IPS-NIHi7 (cell line): ENCODE data around the gene FSCN2.

Source experiments
- DNase-seq: peaks from one replicate; pipeline ENCODE4 v3.0.0; 2012; ENCODE audit warnings: mixed read lengths; ENCODE audit errors: extremely low spot score

FSCN2 gene

DNA sequence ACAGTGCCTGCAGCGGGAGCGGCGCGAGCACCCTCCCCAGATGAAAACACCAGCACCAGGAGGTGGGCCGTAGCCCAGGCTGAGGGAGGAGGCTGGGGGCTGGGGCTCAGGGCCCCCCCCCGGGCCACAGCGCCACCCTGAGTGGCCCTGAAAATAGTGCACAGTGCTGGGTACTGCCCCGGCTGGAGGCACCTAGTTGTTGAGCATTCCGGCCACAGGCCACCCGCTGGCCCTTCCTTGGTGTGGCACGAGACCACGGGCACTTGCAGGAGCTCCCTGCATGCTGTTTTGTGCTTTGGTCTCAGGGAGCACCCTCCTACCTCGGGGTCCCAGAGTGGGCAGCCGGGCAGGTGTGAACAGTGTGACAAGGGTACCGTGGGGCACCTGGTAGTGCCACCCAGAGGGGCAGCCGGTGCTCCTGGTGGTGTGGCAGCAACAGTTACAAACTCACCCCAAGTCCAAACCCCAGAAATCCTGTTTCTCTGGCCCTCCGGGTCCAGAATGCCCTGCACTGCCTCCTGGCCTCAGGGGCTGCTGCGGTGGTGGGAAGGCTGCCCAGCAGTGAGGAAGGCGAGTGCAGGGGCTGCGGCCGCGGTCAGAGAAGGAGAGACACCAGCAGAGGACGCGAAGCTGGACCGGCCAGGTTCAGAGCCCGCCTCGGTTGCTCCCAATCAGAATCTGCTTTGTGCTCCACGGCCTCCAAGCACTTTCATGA lies 11.9 kb downstream of the FSCN2 start:
- no peak for DNase-seq

DNA sequence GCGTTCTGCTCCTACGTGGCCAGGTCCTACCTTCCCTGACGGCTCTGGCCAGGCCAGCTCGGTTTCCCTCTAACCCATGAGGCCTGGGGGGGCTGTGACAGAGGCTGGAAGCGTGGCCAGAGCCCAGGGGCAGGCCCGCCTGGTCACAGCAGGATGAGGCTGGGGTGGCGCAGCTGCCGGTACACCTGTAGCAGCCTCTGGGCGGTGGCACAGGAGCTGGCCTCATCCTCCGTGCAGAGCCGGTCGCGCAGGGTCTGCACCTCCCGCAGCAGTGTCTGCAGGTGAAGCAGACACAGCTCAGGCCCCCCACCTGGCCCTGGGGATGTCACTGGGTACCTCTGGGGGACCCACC lies 12.5 kb downstream of the FSCN2 start:
- no peak for DNase-seq

DNA sequence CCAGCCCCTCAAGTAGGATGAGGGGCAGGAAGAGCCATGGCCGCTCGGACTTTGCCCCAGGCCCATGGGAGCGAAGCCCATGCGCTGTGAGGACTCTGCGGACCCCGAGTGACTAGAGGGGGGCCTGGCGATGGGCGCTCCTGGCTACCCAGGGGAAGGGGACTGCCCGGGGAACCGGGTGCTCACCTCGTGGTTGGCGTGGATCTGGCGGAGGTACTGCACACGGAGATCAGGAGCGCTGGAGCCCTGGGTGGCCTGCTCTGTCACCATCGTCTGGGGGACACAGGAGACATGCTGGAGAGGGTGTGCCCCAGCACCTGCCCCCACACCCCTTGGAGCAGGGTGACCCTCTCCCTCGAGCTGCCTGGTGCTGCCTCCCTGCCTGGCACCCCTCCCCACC lies 12.9 kb downstream of the FSCN2 start:
- DNase-seq: no peak

DNA sequence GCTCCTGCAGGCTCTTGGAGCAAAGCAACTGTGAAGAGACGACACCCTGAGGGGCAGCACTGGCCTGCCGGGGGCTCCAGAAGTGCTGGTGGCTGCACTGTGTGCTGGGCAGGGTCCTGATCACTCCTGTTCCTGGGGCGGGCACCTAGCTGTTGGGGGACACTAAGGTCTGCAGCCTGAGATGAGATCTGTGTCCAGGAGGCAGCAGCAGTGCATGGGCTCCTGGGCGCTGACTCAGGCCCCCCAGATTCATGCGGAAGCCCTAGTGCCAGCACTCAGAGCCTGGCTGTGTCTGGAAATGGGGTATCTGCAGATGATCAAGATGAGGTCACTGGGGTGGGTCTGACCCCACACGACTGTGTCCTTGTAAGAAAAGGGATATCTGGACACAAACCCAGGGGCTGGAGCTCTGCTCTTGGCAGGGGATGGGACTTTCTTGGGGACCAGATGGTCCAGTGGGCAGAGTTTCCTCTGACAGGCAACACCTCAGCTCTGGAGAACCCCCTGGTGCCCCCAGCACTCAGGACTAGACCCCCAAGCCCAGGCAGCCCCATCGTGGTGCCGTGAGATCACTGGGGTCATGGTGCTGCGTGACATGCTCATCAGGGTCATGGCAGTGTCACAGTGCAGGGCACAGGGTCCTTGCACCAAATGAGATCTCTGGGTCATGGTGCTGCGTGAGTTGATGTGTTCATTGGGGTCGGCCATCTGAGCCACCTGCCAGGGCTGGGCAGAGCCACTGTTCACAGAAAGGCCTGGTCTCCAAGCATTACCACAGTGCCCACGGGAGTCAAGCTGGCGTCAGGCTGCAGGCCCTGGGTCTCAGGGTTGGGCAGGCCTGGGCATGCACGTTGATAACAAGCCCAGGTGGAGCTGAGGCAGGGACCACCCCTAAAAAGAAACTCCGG lies 14.5 kb downstream of the FSCN2 start:
- DNase-seq: no peak

DNA sequence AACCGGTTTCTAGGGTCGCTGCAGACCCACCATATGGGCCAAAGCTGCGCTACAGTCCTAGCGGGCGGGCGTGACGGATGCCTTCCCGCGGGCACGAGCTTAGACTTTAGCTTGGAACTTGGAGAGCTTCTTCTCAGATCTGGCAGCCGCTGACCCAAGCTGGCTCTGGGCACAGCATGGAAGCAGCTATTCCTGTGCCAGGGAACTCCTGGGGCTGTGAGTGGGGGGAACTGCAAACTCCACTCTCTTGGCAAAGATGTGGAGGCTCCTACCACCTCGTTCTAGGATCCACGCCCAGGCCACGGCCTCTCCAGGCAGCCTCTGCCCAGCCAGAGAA lies 15.1 kb downstream of the FSCN2 start:
- no peak for DNase-seq

DNA sequence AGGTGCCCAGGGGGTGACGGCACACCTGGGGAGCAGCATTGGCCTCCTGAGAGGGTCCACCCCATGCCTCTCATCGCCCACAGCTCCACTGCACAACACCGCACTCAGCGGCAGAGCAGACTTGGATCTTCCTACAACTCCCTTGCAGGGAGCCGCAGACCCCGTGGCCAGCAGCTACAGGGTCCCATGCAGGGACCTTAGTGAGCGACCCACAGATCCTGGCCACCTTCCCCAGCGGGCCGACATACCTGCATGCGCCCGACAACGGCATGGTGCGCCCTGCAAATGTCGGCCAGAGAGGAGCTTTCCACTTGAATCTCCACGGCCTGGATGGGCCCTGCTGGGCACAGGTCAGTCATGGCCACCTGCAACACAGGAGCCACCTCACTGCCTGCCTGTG lies 15.6 kb downstream of the FSCN2 start:
- DNase-seq: no peak

DNA sequence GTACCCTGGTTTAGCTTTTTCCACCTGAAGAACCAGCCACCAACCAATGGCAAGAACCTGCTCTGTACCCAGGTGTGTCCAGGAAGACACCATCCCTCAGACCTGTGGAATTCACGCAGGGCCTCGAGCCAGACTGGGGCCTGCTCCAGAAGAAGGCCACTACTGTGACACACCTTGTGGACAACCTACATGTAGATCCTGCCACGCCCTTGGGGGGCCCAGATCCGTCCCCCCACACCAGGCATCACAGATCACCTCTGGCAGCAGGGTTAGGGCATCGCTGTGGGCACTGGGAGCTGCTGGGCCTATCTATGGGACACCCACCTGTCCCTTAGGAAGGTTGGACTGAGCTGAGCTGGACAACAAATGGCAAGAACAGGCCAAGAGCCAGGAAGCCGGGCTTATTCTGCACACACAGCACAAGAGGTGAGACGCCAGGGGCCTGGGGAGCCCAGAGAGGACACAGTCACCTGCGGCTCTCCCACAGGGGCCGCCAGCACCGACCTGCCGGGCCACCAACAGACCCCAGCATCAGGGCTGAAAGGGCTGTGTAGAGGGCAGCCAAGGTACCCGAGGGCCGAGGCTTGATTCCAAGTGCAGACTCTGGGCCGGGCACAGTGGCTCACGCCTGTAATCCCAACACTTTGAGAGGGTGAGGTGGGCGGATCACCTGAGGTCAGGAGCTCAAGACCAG lies 16.3 kb downstream of the FSCN2 start:
- no peak for DNase-seq

DNA sequence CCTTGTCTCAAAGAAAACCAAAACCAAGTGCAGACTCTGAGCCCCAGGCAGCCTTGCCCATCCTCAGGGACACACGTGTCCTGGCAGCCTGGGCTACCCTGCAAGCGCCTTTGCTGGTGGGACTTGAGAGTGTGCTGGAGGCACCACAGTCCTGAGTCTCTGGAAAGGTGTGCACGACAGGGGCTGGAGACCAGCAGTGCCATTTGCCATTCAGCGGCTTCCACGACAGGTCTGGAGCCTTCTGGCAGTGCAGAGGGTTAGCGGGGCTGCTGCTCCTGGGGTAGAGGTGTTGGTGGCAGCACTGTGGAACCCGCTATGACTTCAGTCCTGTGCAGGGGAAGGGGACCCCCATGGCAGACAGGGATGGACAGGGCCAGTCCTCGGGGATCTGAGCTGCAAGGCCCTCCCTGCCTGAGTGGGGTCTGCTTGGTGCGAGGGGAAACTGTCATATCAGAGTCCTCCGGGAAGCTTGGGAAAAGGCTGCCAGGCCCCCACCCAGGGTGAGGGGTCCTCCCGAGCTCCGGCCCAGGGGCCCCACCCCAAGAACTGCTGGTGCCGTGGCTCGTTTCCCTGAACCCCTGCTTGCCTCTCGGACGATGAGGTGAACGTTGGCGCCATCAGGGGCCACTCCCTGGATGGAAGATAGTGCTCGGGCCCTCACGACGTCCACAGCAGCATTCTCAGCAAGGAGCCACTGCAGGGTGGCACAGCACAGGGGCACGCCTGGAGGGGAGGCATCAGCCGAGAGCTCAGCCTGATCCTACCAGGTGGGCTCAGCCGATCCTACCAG lies 17.2 kb downstream of the FSCN2 start:
- no peak for DNase-seq

DNA sequence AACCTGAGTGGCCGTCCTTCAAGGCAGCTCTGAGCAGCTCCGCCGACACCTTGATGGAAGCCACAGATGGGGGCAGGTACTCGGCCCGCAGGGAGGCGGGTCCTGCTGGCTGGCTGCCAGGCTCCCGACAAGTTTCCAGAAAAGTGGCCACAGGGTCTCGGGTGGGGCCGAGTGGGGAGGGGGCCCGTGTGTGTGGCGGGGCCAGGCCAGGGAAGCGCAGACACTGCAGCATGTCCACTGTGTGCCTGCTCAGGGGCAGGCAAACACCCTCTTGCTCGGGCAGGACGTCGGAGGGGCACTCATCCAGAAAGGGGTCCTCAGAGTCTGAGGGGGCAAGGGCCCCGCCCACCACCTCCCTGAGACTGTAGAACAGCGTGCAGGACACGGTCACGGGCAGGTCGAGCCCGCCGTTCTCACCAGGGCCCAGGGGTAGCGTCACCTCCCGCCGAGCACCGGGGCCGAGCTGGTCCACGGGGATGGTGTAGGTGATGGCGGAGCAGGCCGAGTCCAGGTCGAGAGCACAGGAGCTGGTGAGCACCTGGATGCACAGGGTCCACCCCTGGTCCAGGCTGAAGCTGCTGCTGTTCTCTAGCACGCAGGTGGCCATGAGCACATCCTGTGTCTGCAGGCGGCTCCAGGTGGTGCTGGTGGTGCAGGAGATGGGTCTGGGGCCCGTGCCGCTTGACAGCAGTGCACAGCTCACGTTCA lies 18.9 kb downstream of the FSCN2 start:
- no peak for DNase-seq

DNA sequence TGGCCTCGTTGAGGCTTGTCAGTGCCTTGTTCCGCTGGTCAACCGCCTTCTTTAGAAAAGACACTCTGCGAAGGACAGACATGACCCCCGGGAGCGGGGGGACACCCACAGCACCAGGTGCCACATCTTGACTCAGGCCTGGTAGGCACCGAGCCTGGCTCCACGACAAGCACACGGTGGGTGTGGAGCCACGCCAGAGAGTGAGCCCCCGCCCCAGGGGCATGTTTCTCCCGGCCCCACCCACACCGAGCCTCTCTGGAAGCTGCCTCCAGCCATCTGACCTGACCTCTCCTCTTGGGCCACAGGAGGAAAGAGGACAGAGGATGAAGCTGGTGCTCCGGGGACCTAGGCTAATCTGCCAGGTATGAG lies 19.4 kb downstream of the FSCN2 start:
- DNase-seq: no peak

DNA sequence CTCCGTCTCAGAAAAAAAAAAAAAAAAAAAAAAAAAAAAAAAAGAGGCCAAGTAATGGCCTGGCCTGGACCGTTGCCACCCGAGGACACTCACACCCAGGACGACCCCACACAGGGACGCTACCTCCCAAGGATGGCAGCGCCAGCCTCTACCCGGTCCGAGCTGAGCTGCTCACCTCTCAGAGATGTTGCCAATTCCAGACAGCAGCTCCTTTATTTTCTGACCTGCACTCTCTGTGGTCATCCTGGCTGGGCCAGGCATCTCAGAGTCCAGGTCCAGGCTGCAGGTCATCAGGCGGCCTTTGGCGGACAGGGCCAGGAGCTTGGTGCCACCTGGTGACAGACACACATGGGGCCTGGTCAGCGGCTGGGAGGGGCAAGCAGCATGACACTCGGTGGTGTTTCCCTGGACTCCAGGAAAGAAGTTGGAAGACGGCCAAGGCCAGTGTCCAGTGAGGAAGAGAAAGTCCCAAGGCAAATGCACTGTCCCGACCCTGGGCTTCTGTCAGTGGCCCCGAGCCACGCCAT lies 20.9 kb downstream of the FSCN2 start:
- no peak for DNase-seq

DNA sequence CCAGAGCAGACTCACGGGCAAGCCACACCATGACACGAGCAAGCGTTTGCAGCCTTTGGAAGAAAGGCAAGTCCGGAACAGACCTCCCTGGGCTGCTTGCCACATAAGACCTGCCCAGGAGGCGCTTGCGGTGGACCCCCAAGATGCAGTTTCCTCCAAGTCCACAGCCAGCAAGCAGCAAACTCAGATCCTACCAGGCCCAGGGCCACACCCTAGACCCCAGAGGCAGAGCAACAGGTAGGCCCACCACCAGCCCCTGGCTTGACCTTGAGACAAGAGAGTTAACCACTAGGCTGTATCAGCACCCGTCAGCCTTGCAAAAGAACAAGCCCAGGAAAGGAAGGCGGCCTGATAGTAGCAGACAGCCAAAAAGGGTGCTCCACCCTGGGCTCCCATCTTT lies 21.6 kb downstream of the FSCN2 start:
- no peak for DNase-seq

DNA sequence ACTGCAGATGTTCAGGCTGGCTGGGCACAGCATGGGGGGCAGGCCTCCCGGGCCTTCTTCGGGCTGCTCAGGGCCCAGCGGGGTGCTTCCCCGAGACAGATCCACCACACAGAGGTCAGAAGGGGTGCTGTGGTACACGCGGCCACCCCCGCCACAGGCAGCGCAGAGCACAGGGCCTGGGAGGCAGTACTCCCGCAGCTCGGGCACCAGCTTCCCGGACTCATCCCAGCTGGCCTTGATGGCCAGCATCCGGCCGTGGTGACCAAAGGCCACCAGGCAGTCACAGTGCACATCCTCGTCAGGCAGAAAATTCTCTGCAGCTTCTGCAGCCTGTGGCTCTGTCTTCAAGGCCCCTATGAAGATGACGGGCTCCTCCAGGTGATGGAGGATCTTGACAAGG lies 22.1 kb downstream of the FSCN2 start:
- DNase-seq: no peak

DNA sequence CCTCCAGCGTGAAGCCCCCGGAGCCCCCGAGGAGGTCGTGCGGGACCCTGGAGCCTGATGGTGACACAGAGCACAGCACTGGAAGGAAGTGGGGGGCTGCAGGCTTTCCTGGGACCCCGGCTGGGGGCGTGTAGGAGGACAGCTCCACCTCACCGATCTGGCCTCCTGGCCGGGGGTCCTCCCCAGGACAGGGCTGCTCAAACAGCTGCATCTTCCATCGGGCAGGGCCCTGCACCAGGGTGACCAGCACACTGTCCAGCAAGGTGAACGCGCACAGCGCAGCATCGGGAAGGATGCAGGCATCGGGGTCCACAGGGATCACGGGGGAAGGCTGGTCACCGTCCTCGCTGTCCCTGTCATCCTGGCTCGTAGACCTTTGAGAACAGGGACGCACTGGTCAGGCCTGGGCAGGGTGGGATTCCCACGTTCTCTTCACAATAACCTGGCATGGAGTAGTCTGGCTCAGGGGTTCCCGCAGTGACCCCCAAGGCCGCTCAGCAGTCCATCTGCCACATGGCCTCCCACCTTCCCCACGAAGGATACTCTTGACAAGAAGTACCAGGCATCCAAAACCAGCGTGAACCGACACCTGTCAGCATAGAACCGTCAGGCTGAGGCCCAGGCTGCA lies 22.8 kb downstream of the FSCN2 start:
- no peak for DNase-seq

DNA sequence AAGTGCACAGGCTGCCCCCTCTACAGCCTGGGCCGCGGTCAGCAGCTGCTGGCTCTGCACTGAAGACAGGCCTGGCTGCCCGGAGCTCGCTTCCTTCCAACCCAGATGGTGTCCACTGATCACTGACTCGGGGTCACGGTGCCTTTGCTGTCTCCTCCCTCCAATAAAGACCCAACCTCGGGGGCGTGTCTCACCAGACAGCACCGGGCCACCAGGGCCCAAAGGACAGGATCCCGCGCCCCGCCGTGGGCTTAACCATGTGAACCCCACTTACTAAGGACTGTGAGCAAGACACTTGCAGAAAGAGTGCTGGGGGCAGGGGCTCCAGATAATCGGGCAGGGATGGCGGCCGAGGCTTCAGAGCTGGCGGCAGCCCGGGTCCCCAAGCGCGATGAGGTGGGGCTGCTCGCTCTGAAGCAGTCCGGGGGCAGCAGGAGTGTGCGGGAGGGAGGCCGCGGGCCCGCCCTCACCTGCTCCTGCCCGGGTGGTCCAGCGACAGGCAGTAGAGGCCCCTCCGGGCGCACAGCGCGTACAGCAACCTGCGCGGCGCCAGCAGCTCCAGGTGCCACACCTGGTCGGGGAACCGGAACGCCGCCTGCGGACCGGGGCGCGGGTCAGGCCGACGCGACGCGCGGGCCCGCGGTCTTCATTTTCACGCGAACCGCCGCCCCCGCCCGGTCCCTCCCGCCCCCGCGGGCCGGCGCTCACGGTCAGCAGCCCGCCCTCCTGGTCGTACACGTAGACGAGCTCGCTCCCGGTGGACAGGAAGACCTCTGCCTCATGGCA lies 23.5 kb downstream of the FSCN2 start:
- DNase-seq: no peak

DNA sequence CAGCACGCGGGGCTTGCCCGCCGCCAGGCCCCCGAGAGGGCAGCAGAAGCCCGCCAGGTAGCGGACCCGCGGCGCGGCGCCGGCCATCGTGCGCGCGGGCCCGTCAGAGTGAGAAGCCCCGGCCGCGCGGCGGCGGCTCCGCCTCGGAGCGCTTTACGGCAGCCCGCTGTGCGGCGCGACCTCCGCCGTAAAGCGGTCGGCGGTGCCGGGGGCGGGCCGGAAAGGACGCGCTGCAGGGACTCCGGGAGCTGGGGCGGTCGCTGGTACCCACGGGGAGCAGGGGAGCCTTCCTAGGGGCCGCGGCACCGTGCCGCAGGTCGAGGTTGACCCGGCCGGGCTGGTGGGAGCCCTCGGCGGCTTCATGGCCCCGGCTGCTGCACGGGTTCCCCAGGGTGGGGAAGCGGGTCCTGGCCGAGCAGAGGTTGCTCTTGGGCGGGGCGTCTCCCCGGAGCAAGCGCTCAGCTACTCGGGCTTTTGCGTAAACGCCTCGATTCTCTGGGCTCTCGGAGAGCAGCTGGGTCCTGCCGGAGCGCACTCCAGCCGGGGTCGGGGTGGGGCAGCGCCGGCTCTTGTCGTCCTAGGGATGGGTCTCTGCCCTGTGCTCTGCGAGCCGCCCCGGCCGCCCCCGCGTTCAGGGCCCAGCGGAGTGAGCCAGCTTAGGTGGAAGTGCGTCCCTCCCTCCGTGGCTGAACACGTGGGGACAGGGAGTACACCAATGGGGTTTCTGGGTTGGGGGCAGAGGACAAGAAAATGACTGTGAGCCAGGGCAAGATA lies 24.3 kb downstream of the FSCN2 start, which contains the start of gene FAAP100:
FAAP100 (minus strand) TSS at position 110 of the 774 bp plus-strand sequence; CDS start at position 87, 23 bp downstream.
- DNase-seq: peak; percentile 94

DNA sequence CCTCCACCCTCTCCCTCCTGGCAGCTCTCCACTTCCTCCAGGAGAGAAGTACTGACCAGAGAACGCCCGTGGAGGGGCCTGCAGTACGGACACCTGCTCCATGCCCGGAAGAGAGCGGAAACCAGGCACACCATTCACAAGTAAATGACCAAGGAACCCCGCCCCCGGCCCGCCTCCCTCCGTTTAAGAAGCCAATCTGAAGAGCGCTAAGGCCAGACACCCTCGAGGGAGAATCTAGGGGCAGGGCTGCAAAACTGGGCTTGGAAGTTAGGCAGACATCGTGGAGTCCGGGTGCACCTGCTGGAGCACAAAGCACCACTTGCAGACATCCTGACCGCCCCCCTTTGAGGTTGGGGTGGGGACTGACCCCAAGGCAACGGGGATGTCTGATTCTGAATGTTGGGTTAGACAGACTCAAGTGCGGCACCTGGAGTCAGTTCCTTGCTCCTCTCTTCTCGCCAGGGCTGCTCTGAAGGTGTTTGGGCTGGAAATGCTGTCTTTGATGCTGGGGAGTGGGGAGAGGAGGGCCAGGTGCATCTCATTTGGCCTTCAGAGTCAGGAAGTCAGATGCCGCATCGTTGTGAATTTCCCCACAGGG lies 24.9 kb downstream of the FSCN2 start:
- peak; percentile 92 for DNase-seq

DNA sequence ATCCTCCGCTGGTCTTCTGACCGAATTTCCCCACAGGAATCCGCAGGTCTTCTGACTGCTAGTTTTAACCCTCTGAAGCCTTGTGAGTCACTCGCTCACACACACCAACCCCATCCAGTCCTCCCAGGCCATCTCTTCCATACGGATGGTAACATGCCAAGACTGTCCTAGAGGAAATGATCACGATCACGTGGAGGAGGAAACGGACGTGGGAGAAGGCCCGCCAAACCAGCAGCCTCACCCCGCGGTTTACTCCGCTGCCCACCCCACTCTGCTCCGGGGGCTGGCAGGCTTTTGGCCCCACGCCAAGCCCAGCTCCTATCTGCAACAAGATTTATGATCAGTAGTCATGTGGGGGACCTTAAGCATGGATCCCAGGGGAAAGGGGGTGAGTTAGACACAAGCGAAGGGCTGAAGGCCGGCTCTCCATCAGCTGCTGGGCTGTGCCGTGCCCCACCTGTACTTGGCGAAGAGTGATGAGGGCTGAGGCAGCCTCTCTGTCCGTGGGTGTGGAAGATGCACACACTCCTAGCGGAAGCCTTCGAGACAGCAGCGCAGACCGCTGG lies 25.5 kb downstream of the FSCN2 start:
- no peak for DNase-seq
